Stomach (tissue), 4 donors: Measurements from ENCODE around the gene PCDHGB2.
"Not testable (repeated sequence)": the region's sequence is repeated elsewhere in the genome, so short reads cannot be mapped to it uniquely, and the experiment has no call there.

ENCODE experiments used
- CTCF ChIP-seq, 7 experiments: fragments of 450-650 bp in 4 of 7; fragments of 200-600 bp in 3 of 7; sonication (generic) in 3 of 7; IDR thresholded peaks; one replicate each; pipeline ENCODE4 v1.5.1; 2016 to 2019; ENCODE audit warnings: antibody characterized with exemption in 7 of 7, control low read depth in 2 of 7, mild to moderate bottlenecking in 1 of 7
- POLR2A ChIP-seq, 4 donors: fragments of 450-650 bp; IDR thresholded peaks; one replicate each; pipeline ENCODE4 v1.6.1; 2016; ENCODE audit warnings: antibody characterized with exemption in 4 of 4, control low read depth in 2 of 4, mild to moderate bottlenecking in 1 of 4, moderate library complexity in 1 of 4

- TF ChIP-seq CTCF, POLR2A (IDR thresholded peaks at IDR 0.05): not testable (repeated sequence)
Observed at GRCh38 chr5:141346017-141346416, 13.8 kb upstream of the PCDHGB2 start.
